Measurements from ENCODE around the gene ALG11. TPM values are rescaled to one million over a fixed set of nuclear protein-coding genes. Genes with fewer than 3 reads are reported as not detected.

ALG11 gene
- total RNA-seq, 3 donors from 2014 or later, result 25.6 to 29.0 (median 28.1) TPM

- H3K36me3 ChIP-seq, result no peaks in the 10 kb centered on the region
- no peaks in the 10 kb centered on the region for H3K27me3 ChIP-seq
- H3K9me3 ChIP-seq, result peaks cover 5 to 10% of the 10 kb centered on the region in 2 donors
- no peak overlapping the region for H3K4me3 ChIP-seq
- DNase-seq (ENCODE audit: low spot score in 2 of 2), result no peak
- intact Hi-C loops (cut with DNase I; ENCODE audit: low total_unique reads), result loop anchor here (10.0 kb wide), 1 partner anchor 392 kb away; no protein-coding TSS in a partner anchor
- H3K4me1 ChIP-seq, result no peaks in the 10 kb centered on the region
- no peak for TF ChIP-seq CTCF (IDR thresholded peaks at IDR 0.05)
- TF ChIP-seq POLR2A (IDR thresholded peaks at IDR 0.05), result no peak
- TF ChIP-seq POLR2AphosphoS5 (IDR thresholded peaks at IDR 0.05), result no peak
- no peak overlapping the region for H3K27ac ChIP-seq
These were observed 20.8 kb downstream of the ALG11 start for GRCh38 chr13:52033039-52033438.

GRCh38 chr13:52034616-52035226 lies 22.5 kb downstream of the ALG11 start:
- Histone ChIP-seq H3K27me3 (no peaks in the 10 kb centered on the region), H3K36me3 (no peaks in the 10 kb centered on the region), H3K4me1 (no peaks in the 10 kb centered on the region), H3K27ac (no peak overlapping the region), H3K9me3 (no peaks in the 10 kb centered on the region), H3K4me3 (no peak overlapping the region)
- no peak for DNase-seq (ENCODE audit: low spot score in 2 of 2)
- intact Hi-C loops (cut with DNase I; ENCODE audit: low total_unique reads), result loop anchor here (10.0 kb wide), 1 partner anchor 390 kb away; no protein-coding TSS in a partner anchor
- TF ChIP-seq POLR2A (IDR thresholded peaks at IDR 0.05) (no peak), POLR2AphosphoS5 (IDR thresholded peaks at IDR 0.05) (no peak), CTCF (IDR thresholded peaks at IDR 0.05) (no peak)

- TF ChIP-seq CTCF (IDR thresholded peaks at IDR 0.05) (no peak), POLR2A (IDR thresholded peaks at IDR 0.05) (no peak), POLR2AphosphoS5 (IDR thresholded peaks at IDR 0.05) (no peak)
- no peaks in the 10 kb centered on the region for H3K9me3 ChIP-seq
- DNase-seq (ENCODE audit: low spot score in 2 of 2), result no peak
- no peaks in the 10 kb centered on the region for H3K36me3 ChIP-seq
- no peak overlapping the region for H3K27ac ChIP-seq
- intact Hi-C loops (cut with DNase I; ENCODE audit: low total_unique reads), result loop anchor here (10.0 kb wide), 1 partner anchor 389 kb away; no protein-coding TSS in a partner anchor
- no peaks in the 10 kb centered on the region for H3K27me3 ChIP-seq
- no peaks in the 10 kb centered on the region for H3K4me1 ChIP-seq
- no peak overlapping the region for H3K4me3 ChIP-seq
These were observed 23.8 kb downstream of the ALG11 start for GRCh38 chr13:52036037-52036436.

GRCh38 chr13:52043675-52044074 lies 31.5 kb downstream of the ALG11 start:
- DNase-seq (ENCODE audit: low spot score in 2 of 2), result no peak
- Histone ChIP-seq H3K36me3 (no peaks in the 10 kb centered on the region), H3K27ac (no peak overlapping the region), H3K27me3 (no peaks in the 10 kb centered on the region), H3K4me3 (no peak overlapping the region), H3K9me3 (peaks cover 0 to 2% of the 10 kb centered on the region in 2 donors), H3K4me1 (no peaks in the 10 kb centered on the region)
- TF ChIP-seq CTCF (IDR thresholded peaks at IDR 0.05), result no peak
- TF ChIP-seq POLR2AphosphoS5 (IDR thresholded peaks at IDR 0.05), result no peak
- no peak for TF ChIP-seq POLR2A (IDR thresholded peaks at IDR 0.05)
- intact Hi-C loops (cut with DNase I; ENCODE audit: low total_unique reads), result no loop called here

GRCh38 chr13:52047463-52047862 lies 35.3 kb downstream of the ALG11 start:
- Histone ChIP-seq H3K9me3 (peaks cover 0 to 11% of the 10 kb centered on the region in 2 donors), H3K27me3 (no peaks in the 10 kb centered on the region), H3K4me1 (no peaks in the 10 kb centered on the region), H3K4me3 (no peak overlapping the region), H3K27ac (no peak overlapping the region), H3K36me3 (no peaks in the 10 kb centered on the region)
- DNase-seq (ENCODE audit: low spot score in 2 of 2), result no peak
- intact Hi-C loops (cut with DNase I; ENCODE audit: low total_unique reads), result no loop called here
- TF ChIP-seq POLR2AphosphoS5 (IDR thresholded peaks at IDR 0.05) (no peak), POLR2A (IDR thresholded peaks at IDR 0.05) (no peak), CTCF (IDR thresholded peaks at IDR 0.05) (no peak)

Measured in breast epithelium (tissue), 4 donors.